HL-60 (cell line): Measurements from ENCODE around the gene NSMF.

ENCODE experiments used
- DNase-seq, 2 experiments: peaks; one replicate each; pipeline ENCODE4 v3.0.0-alpha.2; 2010 to 2020; ENCODE audit warnings: low read depth in 1 of 2, low spot score in 1 of 2
- H3K27ac ChIP-seq: fragments of 250-450 bp; sonication (Bioruptor Pico); replicated peaks from 2 replicates; pipeline ENCODE4 v1.5.1; 2020; ENCODE audit warnings: mild to moderate bottlenecking, moderate library complexity
- H3K27me3 ChIP-seq: fragments of 250-450 bp; sonication (Bioruptor Pico); 2 replicates; pipeline ENCODE4 v1.5.1; 2021; ENCODE audit warnings: mild to moderate bottlenecking, moderate library complexity; ENCODE audit not compliant: insufficient read depth, poor library complexity, severe bottlenecking
- H3K4me3 ChIP-seq: replicated peaks from 2 replicates; pipeline ENCODE4 v1.5.1; 2011; ENCODE audit warnings: mild to moderate bottlenecking, control low read depth, low read length; ENCODE audit not compliant: insufficient read depth
- GABPA ChIP-seq: IDR thresholded peaks from 2 replicates; pipeline ENCODE4 v1.6.1; 2012; ENCODE audit warnings: low read depth
- POLR2AphosphoS5 ChIP-seq: IDR thresholded peaks from 2 replicates; pipeline ENCODE4 v1.6.1; 2012; ENCODE audit warnings: low read depth
- SPI1 ChIP-seq: IDR thresholded peaks from 2 replicates; pipeline ENCODE4 v1.6.1; 2012; ENCODE audit warnings: low read depth, mild to moderate bottlenecking, borderline replicate concordance
- TF ChIP-seq, protein P1 (sequence below): IDR thresholded peaks from 2 replicates; pipeline ENCODE4 v1.6.1; 2012; ENCODE audit warnings: low read depth; ENCODE audit not compliant: insufficient replicate concordance
- TF ChIP-seq, protein P2 (sequence below): IDR thresholded peaks from one replicate; pipeline ENCODE4 v1.5.1; 2011; ENCODE audit warnings: low read length, control low read depth, inconsistent platforms; ENCODE audit not compliant: insufficient read depth

Gene NSMF

GRCh38 chr9:137431416-137431931 lies 27.7 kb downstream of the NSMF start:
- DNase-seq = no peak
- no peaks in the 10 kb centered on the region for H3K27me3 ChIP-seq
- H3K4me3 ChIP-seq = no peak overlapping the region
- TF ChIP-seq GABPA = no peak
- TF ChIP-seq, protein P1, sequence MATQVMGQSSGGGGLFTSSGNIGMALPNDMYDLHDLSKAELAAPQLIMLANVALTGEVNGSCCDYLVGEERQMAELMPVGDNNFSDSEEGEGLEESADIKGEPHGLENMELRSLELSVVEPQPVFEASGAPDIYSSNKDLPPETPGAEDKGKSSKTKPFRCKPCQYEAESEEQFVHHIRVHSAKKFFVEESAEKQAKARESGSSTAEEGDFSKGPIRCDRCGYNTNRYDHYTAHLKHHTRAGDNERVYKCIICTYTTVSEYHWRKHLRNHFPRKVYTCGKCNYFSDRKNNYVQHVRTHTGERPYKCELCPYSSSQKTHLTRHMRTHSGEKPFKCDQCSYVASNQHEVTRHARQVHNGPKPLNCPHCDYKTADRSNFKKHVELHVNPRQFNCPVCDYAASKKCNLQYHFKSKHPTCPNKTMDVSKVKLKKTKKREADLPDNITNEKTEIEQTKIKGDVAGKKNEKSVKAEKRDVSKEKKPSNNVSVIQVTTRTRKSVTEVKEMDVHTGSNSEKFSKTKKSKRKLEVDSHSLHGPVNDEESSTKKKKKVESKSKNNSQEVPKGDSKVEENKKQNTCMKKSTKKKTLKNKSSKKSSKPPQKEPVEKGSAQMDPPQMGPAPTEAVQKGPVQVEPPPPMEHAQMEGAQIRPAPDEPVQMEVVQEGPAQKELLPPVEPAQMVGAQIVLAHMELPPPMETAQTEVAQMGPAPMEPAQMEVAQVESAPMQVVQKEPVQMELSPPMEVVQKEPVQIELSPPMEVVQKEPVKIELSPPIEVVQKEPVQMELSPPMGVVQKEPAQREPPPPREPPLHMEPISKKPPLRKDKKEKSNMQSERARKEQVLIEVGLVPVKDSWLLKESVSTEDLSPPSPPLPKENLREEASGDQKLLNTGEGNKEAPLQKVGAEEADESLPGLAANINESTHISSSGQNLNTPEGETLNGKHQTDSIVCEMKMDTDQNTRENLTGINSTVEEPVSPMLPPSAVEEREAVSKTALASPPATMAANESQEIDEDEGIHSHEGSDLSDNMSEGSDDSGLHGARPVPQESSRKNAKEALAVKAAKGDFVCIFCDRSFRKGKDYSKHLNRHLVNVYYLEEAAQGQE = no peak
- no peak overlapping the region for H3K27ac ChIP-seq

DNA sequence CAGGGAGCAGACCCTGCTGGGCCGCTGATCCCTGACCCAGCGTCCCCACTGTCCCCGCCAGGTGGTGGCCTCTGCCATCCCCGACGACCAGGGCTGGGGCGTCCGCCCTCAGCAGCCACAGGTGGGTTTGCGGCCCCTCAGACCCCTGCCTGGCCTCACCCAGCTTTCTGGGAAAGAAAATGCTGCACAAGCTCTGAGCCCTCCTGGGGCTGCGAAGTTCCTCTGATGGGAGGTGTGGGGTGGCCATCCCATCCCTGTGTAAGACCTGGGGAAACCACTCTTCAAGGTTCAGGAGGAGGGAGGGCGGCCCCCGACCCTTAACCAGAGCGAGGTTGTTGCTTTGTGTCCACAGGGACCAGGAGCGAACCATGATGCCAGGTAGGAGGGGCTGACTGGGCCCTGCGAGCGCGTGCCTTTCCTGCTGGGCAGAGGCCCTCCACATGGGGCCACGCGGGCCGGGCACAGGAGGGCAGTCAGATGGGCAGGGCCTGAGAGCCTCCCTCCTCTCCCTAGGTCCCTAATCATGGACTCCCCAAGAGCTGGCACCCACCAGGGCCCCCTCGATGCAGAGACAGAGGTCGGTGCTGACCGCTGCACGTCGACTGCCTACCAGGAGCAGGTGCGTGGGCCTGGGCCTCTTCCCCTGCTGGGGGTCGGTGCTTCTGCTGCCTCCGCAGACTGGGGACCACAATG lies 28.3 kb downstream of the NSMF start:
- Histone ChIP-seq H3K27ac (no peak overlapping the region), H3K27me3 (no peaks in the 10 kb centered on the region), H3K4me3 (no peak overlapping the region)
- no peak for TF ChIP-seq POLR2AphosphoS5
- no peak for DNase-seq

DNA sequence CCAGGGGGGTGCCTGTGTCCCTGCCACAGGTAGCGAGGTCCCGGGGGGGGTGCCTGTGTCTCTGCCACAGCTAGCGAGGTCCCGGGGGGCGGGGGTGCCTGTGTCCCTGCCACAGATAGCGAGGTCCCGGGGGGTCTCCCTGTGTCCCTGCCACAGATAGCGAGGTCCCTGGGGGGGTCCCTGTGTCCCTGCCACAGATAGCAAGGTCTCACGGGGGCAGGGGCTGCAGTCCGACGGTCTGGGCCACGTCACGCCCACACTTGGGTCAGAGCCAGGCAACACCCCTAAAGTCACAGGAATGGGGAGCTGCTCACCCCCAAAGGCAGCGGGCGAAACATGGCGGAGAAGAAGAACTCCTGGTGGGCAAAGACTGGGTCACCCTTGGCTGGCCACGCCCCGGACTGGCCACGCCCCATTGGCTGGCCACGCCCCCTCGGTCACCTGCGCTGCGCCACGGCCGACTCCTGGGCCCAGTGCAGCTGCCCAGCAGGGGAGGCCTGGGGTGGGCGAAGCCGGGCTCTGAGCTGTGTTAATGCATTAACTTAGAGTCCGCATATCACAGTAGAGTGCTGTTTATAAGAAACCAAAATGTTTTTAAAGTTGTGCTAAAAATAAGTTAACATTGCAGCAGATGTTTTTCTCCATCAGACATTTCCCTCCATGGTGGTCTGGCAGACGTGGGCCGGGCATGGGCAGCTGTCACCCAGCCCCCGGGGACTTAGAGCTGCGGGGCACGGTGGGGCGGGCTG lies 29.0 kb downstream of the NSMF start:
- Histone ChIP-seq H3K4me3 (no peak overlapping the region), H3K27me3 (no peaks in the 10 kb centered on the region), H3K27ac (no peak overlapping the region)
- no peak for DNase-seq
- TF ChIP-seq, protein P1 = no peak
- TF ChIP-seq GABPA = no peak
- no peak for TF ChIP-seq SPI1
- TF ChIP-seq POLR2AphosphoS5 = no peak

- no peak overlapping the region for H3K4me3 ChIP-seq
- DNase-seq = no peak
- TF ChIP-seq, protein P2, sequence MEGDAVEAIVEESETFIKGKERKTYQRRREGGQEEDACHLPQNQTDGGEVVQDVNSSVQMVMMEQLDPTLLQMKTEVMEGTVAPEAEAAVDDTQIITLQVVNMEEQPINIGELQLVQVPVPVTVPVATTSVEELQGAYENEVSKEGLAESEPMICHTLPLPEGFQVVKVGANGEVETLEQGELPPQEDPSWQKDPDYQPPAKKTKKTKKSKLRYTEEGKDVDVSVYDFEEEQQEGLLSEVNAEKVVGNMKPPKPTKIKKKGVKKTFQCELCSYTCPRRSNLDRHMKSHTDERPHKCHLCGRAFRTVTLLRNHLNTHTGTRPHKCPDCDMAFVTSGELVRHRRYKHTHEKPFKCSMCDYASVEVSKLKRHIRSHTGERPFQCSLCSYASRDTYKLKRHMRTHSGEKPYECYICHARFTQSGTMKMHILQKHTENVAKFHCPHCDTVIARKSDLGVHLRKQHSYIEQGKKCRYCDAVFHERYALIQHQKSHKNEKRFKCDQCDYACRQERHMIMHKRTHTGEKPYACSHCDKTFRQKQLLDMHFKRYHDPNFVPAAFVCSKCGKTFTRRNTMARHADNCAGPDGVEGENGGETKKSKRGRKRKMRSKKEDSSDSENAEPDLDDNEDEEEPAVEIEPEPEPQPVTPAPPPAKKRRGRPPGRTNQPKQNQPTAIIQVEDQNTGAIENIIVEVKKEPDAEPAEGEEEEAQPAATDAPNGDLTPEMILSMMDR = no peak
- TF ChIP-seq SPI1 (no peak), GABPA (no peak), POLR2AphosphoS5 (no peak)
- TF ChIP-seq, protein P1 = no peak
- no peak overlapping the region for H3K27ac ChIP-seq
- no peaks in the 10 kb centered on the region for H3K27me3 ChIP-seq
Measured at GRCh38 chr9:137429546-137429890, 29.6 kb downstream of the NSMF start.
